HEK293 (cell line): ENCODE results near the gene ACTN3.
"Not testable (repeated sequence)": the region's sequence is repeated elsewhere in the genome, so short reads cannot be mapped to it uniquely, and the experiment has no call there.

ENCODE experiments used
- CTCF ChIA-PET: fragments of 350-600 bp; formaldehyde crosslinking; extraction: SDS; loops from one replicate; lab custom pipeline; 2021; ENCODE audit warnings: antibody characterized with exemption; lab: Yijun Ruan, JAX
- POLR2A ChIA-PET: fragments of 300-600 bp; formaldehyde crosslinking; extraction: SDS; loops from one replicate; lab custom pipeline; 2020; ENCODE audit warnings: antibody characterized with exemption, inconsistent platforms; lab: Yijun Ruan, JAX
- H3K27ac ChIP-seq: fragments of 200-500 bp; sonication (Bioruptor generic); 2 replicates; pipeline ENCODE4 v1.5.1; 2014; ENCODE audit warnings: low read depth, low read length, control low read depth, inconsistent platforms; ENCODE audit errors: extremely low read depth
- H3K36me3 ChIP-seq, 2 experiments: fragments of 200-500 bp in 1 of 2; sonication (Bioruptor generic) in 1 of 2; 1 replicate in 1 of 2; 2 replicates in 1 of 2; pipeline ENCODE4 v1.5.1; 2014 to 2017; ENCODE audit warnings: inconsistent platforms in 2 of 2, low read length in 2 of 2; ENCODE audit not compliant: control insufficient read depth in 2 of 2, insufficient read depth in 1 of 2
- H3K4me1 ChIP-seq: fragments of 200-500 bp; sonication (Bioruptor generic); 2 replicates; pipeline ENCODE4 v1.5.1; 2014; ENCODE audit warnings: mild to moderate bottlenecking, low read length, inconsistent platforms; ENCODE audit not compliant: control insufficient read depth, insufficient read depth
- H3K4me3 ChIP-seq: 2 replicates; pipeline ENCODE4 v1.5.1; 2011; ENCODE audit warnings: low read depth, mild to moderate bottlenecking, control low read depth, low read length, moderate library complexity
- H3K9me3 ChIP-seq: fragments of 200-500 bp; sonication (Bioruptor generic); 2 replicates; pipeline ENCODE4 v1.5.1; 2014; ENCODE audit warnings: low read depth, low read length, inconsistent platforms; ENCODE audit not compliant: control insufficient read depth, insufficient read depth
- EGR2 ChIP-seq: fragments of 450-650 bp; formaldehyde crosslinking; IDR thresholded peaks from 2 replicates; pipeline ENCODE4 v1.5.1; 2016; ENCODE audit warnings: low read depth, missing biosample characterization, missing genetic modification characterization
- GFI1B ChIP-seq: fragments of 450-650 bp; formaldehyde crosslinking; IDR thresholded peaks from 2 replicates; pipeline ENCODE4 v1.5.1; 2016; ENCODE audit warnings: missing biosample characterization, missing genetic modification characterization
- SCRT1 ChIP-seq: fragments of 450-650 bp; formaldehyde crosslinking; IDR thresholded peaks from 2 replicates; pipeline ENCODE4 v1.5.1; 2016; ENCODE audit warnings: missing biosample characterization, missing genetic modification characterization, borderline replicate concordance
- SCRT2 ChIP-seq: fragments of 450-650 bp; formaldehyde crosslinking; IDR thresholded peaks from 2 replicates; pipeline ENCODE4 v1.5.1; 2016; ENCODE audit warnings: missing biosample characterization, missing genetic modification characterization
- SP2 ChIP-seq: fragments of 450-650 bp; formaldehyde crosslinking; IDR thresholded peaks from 2 replicates; pipeline ENCODE4 v1.5.1; 2016; ENCODE audit warnings: missing biosample characterization, missing genetic modification characterization
- ZBTB7A ChIP-seq: fragments of 450-650 bp; formaldehyde crosslinking; IDR thresholded peaks from 2 replicates; pipeline ENCODE4 v1.5.1; 2016; ENCODE audit warnings: low read depth, missing biosample characterization, missing genetic modification characterization
- ZFHX2 ChIP-seq: fragments of 450-650 bp; formaldehyde crosslinking; conservative IDR thresholded peaks from 2 replicates; pipeline ENCODE4 v1.5.1; 2016; ENCODE audit warnings: missing biosample characterization, missing genetic modification characterization
- ZNF266 ChIP-seq: fragments of 450-650 bp; formaldehyde crosslinking; IDR thresholded peaks from 2 replicates; pipeline ENCODE4 v1.5.1; 2016; ENCODE audit warnings: missing biosample characterization, missing genetic modification characterization, low read depth
- ZNF350 ChIP-seq: fragments of 450-650 bp; formaldehyde crosslinking; IDR thresholded peaks from 2 replicates; pipeline ENCODE4 v1.5.0; 2017; ENCODE audit warnings: missing biosample characterization, mild to moderate bottlenecking, missing genetic modification characterization
- ZNF585B ChIP-seq: fragments of 450-650 bp; formaldehyde crosslinking; IDR thresholded peaks from 2 replicates; pipeline ENCODE4 v1.5.1; 2016; ENCODE audit warnings: missing biosample characterization, missing genetic modification characterization
- TF ChIP-seq, protein P1 (sequence below): fragments of 450-650 bp; formaldehyde crosslinking; IDR thresholded peaks from 2 replicates; pipeline ENCODE4 v1.5.1; 2016; ENCODE audit warnings: missing biosample characterization, missing genetic modification characterization
- TF ChIP-seq, protein P2 (sequence below): fragments of 450-650 bp; formaldehyde crosslinking; IDR thresholded peaks from 2 replicates; pipeline ENCODE4 v1.5.0; 2017; ENCODE audit warnings: missing biosample characterization, missing genetic modification characterization, borderline replicate concordance
- TF ChIP-seq, protein P3 (sequence below): fragments of 450-650 bp; formaldehyde crosslinking; IDR thresholded peaks from 2 replicates; pipeline ENCODE4; 2016; ENCODE audit warnings: missing biosample characterization, missing genetic modification characterization

ACTN3 gene

DNA sequence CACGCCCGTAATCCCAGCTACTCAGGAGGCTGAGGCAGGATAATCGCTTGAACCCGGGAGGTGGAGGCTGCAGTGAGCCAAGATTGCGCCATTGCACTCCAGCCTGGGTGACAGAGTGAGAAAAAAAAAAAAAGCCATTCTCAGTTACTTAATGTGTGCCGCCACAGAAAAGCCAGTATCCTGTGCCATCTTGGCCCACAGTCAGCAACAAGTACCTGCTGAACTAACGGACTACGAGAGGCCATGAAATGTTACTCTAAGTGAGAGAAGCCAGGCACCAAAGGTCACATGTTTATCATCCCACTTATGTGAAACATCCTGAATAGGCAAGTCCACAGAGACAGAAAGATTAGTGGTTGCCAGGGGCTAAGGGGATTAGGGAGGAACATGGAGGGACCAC lies 6.1 kb upstream of the ACTN3 start:
- H3K27ac ChIP-seq, H3K4me3 ChIP-seq, POLR2A ChIA-PET, CTCF ChIA-PET, H3K4me1 ChIP-seq, H3K9me3 ChIP-seq: not testable (repeated sequence)
- peaks cover 0 to 57% of the 10 kb centered on the region in 2 experiments; a peak in 2 of 3 replicates for H3K36me3 ChIP-seq
- TF ChIP-seq SCRT1 (tag by site-specific recombination) (peak; percentile 64; the same call in 1 of the 2 replicates), SCRT2 (tag by site-specific recombination) (peak; percentile 84)
- TF ChIP-seq, all 188 proteins: peak for 2; not testable (repeated sequence) for 186

DNA sequence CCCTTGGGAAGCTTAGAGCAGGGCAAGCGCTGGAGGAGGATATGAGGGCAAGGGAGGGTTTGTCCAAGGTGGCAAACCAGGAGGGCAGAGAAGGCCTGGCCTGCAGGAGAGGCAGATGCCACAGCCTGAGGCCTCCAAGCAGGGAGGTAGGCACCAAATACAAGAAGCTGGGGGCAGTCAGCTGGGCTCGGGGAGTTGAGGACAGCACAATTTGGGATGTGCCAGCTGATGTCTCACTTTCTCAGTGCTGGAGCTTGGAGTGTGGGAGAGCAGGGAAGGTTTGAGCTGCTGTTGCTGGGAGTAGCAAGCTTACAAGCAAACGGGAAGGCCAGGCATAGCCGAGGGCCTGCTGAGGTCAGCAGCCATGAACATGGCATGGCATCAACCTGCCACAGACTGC lies 4.8 kb upstream of the ACTN3 start:
- ChIA-PET POLR2A (interaction anchor here (0.6 kb wide), 1 partner anchor 304 kb away, joined by 3 read pairs; no protein-coding TSS in a partner anchor), CTCF (interaction anchor here (0.6 kb wide), 1 partner anchor 609 kb away, joined by 3 read pairs; no protein-coding TSS in a partner anchor)
- H3K36me3 ChIP-seq = peaks cover 0 to 48% of the 10 kb centered on the region in 2 experiments; a peak in 2 of 3 replicates
- H3K27ac ChIP-seq = no peak overlapping the region
- H3K9me3 ChIP-seq = no peaks in the 10 kb centered on the region
- TF ChIP-seq ZNF585B (tag by site-specific recombination) (no peak), SP2 (tag by site-specific recombination) (no peak), GFI1B (tag by site-specific recombination) (no peak), ZBTB7A (no peak), SCRT1 (tag by site-specific recombination) (no peak), ZNF266 (tag by site-specific recombination) (no peak)
- TF ChIP-seq, protein P1, sequence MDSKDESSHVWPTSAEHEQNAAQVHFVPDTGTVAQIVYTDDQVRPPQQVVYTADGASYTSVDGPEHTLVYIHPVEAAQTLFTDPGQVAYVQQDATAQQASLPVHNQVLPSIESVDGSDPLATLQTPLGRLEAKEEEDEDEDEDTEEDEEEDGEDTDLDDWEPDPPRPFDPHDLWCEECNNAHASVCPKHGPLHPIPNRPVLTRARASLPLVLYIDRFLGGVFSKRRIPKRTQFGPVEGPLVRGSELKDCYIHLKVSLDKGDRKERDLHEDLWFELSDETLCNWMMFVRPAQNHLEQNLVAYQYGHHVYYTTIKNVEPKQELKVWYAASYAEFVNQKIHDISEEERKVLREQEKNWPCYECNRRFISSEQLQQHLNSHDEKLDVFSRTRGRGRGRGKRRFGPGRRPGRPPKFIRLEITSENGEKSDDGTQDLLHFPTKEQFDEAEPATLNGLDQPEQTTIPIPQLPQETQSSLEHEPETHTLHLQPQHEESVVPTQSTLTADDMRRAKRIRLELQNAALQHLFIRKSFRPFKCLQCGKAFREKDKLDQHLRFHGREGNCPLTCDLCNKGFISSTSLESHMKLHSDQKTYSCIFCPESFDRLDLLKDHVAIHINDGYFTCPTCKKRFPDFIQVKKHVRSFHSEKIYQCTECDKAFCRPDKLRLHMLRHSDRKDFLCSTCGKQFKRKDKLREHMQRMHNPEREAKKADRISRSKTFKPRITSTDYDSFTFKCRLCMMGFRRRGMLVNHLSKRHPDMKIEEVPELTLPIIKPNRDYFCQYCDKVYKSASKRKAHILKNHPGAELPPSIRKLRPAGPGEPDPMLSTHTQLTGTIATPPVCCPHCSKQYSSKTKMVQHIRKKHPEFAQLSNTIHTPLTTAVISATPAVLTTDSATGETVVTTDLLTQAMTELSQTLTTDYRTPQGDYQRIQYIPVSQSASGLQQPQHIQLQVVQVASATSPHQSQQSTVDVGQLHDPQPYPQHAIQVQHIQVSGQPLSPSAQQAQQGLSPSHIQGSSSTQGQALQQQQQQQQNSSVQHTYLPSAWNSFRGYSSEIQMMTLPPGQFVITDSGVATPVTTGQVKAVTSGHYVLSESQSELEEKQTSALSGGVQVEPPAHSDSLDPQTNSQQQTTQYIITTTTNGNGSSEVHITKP (tag by site-specific recombination) = no peak
- TF ChIP-seq, protein P2, sequence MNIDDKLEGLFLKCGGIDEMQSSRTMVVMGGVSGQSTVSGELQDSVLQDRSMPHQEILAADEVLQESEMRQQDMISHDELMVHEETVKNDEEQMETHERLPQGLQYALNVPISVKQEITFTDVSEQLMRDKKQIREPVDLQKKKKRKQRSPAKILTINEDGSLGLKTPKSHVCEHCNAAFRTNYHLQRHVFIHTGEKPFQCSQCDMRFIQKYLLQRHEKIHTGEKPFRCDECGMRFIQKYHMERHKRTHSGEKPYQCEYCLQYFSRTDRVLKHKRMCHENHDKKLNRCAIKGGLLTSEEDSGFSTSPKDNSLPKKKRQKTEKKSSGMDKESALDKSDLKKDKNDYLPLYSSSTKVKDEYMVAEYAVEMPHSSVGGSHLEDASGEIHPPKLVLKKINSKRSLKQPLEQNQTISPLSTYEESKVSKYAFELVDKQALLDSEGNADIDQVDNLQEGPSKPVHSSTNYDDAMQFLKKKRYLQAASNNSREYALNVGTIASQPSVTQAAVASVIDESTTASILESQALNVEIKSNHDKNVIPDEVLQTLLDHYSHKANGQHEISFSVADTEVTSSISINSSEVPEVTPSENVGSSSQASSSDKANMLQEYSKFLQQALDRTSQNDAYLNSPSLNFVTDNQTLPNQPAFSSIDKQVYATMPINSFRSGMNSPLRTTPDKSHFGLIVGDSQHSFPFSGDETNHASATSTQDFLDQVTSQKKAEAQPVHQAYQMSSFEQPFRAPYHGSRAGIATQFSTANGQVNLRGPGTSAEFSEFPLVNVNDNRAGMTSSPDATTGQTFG (tag by site-specific recombination) = no peak
- TF ChIP-seq, protein P3, sequence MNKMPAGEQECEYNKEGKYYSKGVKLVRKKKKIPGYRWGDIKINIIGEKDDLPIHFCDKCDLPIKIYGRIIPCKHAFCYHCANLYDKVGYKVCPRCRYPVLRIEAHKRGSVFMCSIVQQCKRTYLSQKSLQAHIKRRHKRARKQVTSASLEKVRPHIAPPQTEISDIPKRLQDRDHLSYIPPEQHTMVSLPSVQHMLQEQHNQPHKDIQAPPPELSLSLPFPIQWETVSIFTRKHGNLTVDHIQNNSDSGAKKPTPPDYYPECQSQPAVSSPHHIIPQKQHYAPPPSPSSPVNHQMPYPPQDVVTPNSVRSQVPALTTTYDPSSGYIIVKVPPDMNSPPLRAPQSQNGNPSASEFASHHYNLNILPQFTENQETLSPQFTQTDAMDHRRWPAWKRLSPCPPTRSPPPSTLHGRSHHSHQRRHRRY = no peak
- H3K4me3 ChIP-seq = no peak overlapping the region
- H3K4me1 ChIP-seq = no peaks in the 10 kb centered on the region

DNA sequence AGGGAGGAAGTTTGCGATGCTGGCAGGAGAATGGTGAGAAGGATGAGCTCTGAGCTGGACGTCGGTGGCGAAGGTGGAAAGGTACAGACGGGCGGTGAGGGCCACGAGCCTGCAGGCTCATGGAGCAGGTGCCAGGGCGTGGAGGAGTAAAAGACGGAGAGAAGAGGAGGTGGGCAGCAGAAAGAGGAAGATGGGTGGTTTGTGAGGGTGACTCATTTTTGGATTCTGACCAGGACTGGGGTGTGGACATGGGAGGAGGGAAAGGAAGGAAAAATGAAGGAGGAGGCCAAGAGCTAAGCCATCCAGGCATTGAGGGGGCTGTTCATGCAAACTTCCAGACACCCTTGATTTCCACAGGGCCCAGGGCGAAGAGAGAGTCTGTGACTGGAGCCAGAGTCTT lies 4.3 kb upstream of the ACTN3 start:
- H3K36me3 ChIP-seq = peaks cover 0 to 46% of the 10 kb centered on the region in 2 experiments; a peak in 2 of 3 replicates
- peak; percentile 95 for TF ChIP-seq EGR2 (tag by site-specific recombination)
- peak; percentile 92 for TF ChIP-seq ZFHX2 (tag by site-specific recombination)
- TF ChIP-seq ZNF350 = no peak
- H3K27ac ChIP-seq = no peak overlapping the region
- no peaks in the 10 kb centered on the region for H3K9me3 ChIP-seq
- H3K4me1 ChIP-seq = no peaks in the 10 kb centered on the region
- CTCF ChIA-PET = interaction anchor here (0.6 kb wide), 1 partner anchor 608 kb away, joined by 3 read pairs; no protein-coding TSS in a partner anchor
- H3K4me3 ChIP-seq = no peak overlapping the region
- POLR2A ChIA-PET = interaction anchor here (0.6 to 0.9 kb wide), 3 partner anchors 74 to 304 kb away, joined by 3 read pairs; no protein-coding TSS in a partner anchor
